ENCODE results near the gene KCNH1.

DNA sequence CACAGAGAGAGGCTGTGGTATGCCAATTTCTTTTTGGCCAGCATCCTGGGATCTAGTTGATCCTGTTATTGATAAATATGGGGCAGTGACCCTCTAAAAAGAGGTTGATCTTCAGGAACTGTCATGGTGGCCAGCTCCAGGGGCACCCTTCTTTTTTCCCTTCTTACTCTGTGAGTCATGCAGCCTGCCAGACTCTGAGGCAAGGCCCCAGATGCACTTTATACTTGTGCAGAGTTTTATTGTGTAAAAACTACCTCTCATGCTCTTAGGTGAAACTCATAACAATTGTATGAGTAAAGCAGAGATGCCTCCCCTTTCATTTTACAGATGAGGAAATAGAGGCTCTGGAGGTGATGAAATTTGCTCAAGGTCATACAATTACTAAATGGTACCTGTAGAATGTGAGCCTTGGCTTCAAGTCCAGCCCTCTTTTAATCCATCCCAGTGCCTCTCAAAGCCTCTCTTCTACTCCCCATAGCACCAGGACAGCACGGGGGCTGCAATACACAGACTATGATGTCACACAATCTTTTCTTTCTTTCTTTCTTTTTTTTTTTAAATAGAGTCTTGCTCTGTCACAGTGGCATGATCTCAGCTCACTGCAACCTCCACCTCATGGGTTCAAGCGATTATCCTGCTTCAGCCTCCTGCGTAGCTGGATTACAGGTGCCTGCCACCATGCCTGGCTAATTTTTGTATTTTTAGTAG lies 387.8 kb downstream of the KCNH1 start:
- TF ChIP-seq, protein P1, sequence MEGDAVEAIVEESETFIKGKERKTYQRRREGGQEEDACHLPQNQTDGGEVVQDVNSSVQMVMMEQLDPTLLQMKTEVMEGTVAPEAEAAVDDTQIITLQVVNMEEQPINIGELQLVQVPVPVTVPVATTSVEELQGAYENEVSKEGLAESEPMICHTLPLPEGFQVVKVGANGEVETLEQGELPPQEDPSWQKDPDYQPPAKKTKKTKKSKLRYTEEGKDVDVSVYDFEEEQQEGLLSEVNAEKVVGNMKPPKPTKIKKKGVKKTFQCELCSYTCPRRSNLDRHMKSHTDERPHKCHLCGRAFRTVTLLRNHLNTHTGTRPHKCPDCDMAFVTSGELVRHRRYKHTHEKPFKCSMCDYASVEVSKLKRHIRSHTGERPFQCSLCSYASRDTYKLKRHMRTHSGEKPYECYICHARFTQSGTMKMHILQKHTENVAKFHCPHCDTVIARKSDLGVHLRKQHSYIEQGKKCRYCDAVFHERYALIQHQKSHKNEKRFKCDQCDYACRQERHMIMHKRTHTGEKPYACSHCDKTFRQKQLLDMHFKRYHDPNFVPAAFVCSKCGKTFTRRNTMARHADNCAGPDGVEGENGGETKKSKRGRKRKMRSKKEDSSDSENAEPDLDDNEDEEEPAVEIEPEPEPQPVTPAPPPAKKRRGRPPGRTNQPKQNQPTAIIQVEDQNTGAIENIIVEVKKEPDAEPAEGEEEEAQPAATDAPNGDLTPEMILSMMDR (IDR thresholded peaks at IDR 0.05; ENCODE audit: poor library complexity), result no peak
- TF ChIP-seq EZH2phosphoT487 (IDR thresholded peaks at IDR 0.05; ENCODE audit: low read depth, severe bottlenecking, unreplicated experiment) (no peak), EZH2 (IDR thresholded peaks at IDR 0.05; ENCODE audit: borderline replicate concordance) (no peak)
